K562 (cell line): ENCODE results near the gene SRP9. TPM values are rescaled to one million over a fixed set of nuclear protein-coding genes. Genes with fewer than 3 reads are reported as not detected.

ENCODE experiments used
- GABPB1 ChIP-seq: sonication (generic); formaldehyde crosslinking; IDR thresholded peaks from 2 replicates; pipeline ENCODE4 v1.8.0; 2022; ENCODE audit warnings: mild to moderate bottlenecking, missing genetic modification reagents
- HEY1 ChIP-seq: fragments of 250-450 bp; sonication (Bioruptor Pico); IDR thresholded peaks from 2 replicates; pipeline ENCODE4 v1.5.0; 2020; ENCODE audit warnings: mild to moderate bottlenecking, moderate library complexity, borderline replicate concordance
- MGA ChIP-seq: fragments of 450-650 bp; IDR thresholded peaks from 2 replicates; pipeline ENCODE4 v1.6.1; 2016; ENCODE audit warnings: mild to moderate bottlenecking, moderate library complexity
- TSHZ1 ChIP-seq: fragments of 250-450 bp; sonication (Bioruptor Pico); IDR thresholded peaks from 2 replicates; pipeline ENCODE4 v1.4.0; 2020; ENCODE audit warnings: mild to moderate bottlenecking, moderate library complexity
- ZBED1 ChIP-seq: IDR thresholded peaks from 2 replicates; pipeline ENCODE4 v1.6.1; 2014
- ZNF121 ChIP-seq: sonication (generic); formaldehyde crosslinking; conservative IDR thresholded peaks from 2 replicates; pipeline ENCODE4 v1.8.0; 2022; ENCODE audit warnings: missing genetic modification reagents
- ZNF197 ChIP-seq: fragments of 200-800 bp; sonication (Bioruptor generic); IDR thresholded peaks from 2 replicates; pipeline ENCODE4 v1.6.1; 2016; ENCODE audit warnings: low read depth, missing genetic modification characterization, missing compliant biosample characterization
- ZNF398 ChIP-seq: fragments of 250-450 bp; sonication (Bioruptor Pico); IDR thresholded peaks from 2 replicates; pipeline ENCODE4 v1.8.0; 2021; ENCODE audit warnings: moderate library complexity, mild to moderate bottlenecking, inconsistent platforms
- ZNF644 ChIP-seq: fragments of 200-800 bp; sonication (Bioruptor generic); IDR thresholded peaks from 2 replicates; pipeline ENCODE4 v1.6.1; 2016; ENCODE audit warnings: low read depth, missing genetic modification characterization, missing compliant biosample characterization
- ZNF668 ChIP-seq: fragments of 250-450 bp; sonication (Bioruptor Pico); IDR thresholded peaks from 2 replicates; pipeline ENCODE4 v1.8.0; 2022; ENCODE audit warnings: mild to moderate bottlenecking, inconsistent platforms
- polyA plus RNA-seq, 8 experiments: library from polyadenylated mRNA; depleted of rRNA in 4 of 8; stranded (reverse) in 5 of 8; unstranded in 3 of 8; fragments of >200 nt; fragmentation: Nextera tagmentation in 2 of 8; fragmentation: Illumina TruSeq in 1 of 8; extraction: Ambion mirVana in 2 of 8; extraction: Trizol in 1 of 8; gene quantifications; 2 replicates each; pipeline versions ENCODE4 v1.2.1 to v1.2.3, GENCODE V29; 2011 to 2014; ENCODE audit warnings: inconsistent platforms in 1 of 8, missing spikeins in 1 of 8
- total RNA-seq, 7 experiments: library from RNA; depleted of rRNA in 6 of 7; stranded (reverse); fragments of >200 nt in 6 of 7; fragmentation: Illumina TruSeq in 2 of 7; extraction: Trizol in 2 of 7; gene quantifications; 2 replicates each; pipeline versions ENCODE4 v1.2.1 to v1.2.3, GENCODE V29; 2011 to 2021; ENCODE audit warnings: low replicate concordance in 1 of 7

SRP9 gene
- total and polyA plus RNA-seq, 9 of the 15 experiments (the other 6 are each of a cell fraction or from before 2014, with no cell fraction given) = 273 to 1,892 (median 668) TPM

- TF ChIP-seq GABPB1 (CRISPR knock-in tag) (peak; percentile 79), TSHZ1 (CRISPR knock-in tag) (no peak), MGA (peak; percentile 82), ZNF644 (tag) (no peak), HEY1 (no peak; the same call in 1 of the 2 replicates), ZNF668 (CRISPR knock-in tag) (no peak), ZNF197 (CRISPR knock-in tag) (no peak; the same call in 1 of the 2 replicates), ZNF398 (CRISPR knock-in tag) (no peak), ZNF121 (CRISPR knock-in tag) (no peak), ZBED1 (peak; percentile 96; the same call in 1 of the 2 replicates)
Observed at GRCh38 chr1:225777583-225778336, at the start of gene SRP9 (continued).
